Astrocyte (in vitro differentiated cells and primary cell): ENCODE measurements around the gene SPTBN1.

ENCODE experiments used
- CTCF ChIP-seq: IDR thresholded peaks from 2 replicates; pipeline ENCODE4 v1.5.1; 2011; ENCODE audit warnings: low read depth, mild to moderate bottlenecking, inconsistent platforms, low read length, moderate library complexity; ENCODE audit not compliant: insufficient read depth
- EZH2 ChIP-seq: IDR thresholded peaks from 2 replicates; pipeline ENCODE4 v1.6.1; 2012; ENCODE audit warnings: mild to moderate bottlenecking, low read length, inconsistent platforms; ENCODE audit not compliant: insufficient read depth

- no peak for TF ChIP-seq CTCF
- no peak for TF ChIP-seq EZH2
These were observed 207.4 kb downstream of the SPTBN1 start for GRCh38 chr2:54663424-54664030.
